Hippocampal formation (tissue), 2 donors: ENCODE measurements around the gene ACTR1A.

Source experiments
- DNase-seq, 2 donors: peaks; one replicate each; lab custom pipeline; 2025; lab: John Stamatoyannopoulos, UW

ACTR1A gene

DNA sequence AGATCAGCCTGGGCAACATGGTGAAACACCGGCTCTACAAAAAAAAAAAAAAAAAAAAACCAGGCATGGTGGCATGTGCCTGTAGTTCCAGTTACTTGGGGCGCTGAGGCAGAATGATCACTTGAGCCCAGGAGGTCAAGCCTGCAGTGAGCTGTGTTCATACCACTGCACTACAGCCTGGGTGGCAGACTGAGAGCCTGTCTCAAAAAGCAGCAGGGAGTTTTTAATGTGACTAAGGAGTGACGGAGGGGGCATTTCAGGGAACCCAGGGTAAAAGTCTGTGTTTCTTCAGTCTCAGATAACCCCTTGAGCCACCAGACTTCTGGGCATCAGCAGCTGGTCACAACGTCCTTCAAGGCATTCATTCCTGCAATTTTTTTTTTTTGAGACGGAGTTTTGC, 49.0 kb downstream of the ACTR1A start:
- no peak for DNase-seq

DNA sequence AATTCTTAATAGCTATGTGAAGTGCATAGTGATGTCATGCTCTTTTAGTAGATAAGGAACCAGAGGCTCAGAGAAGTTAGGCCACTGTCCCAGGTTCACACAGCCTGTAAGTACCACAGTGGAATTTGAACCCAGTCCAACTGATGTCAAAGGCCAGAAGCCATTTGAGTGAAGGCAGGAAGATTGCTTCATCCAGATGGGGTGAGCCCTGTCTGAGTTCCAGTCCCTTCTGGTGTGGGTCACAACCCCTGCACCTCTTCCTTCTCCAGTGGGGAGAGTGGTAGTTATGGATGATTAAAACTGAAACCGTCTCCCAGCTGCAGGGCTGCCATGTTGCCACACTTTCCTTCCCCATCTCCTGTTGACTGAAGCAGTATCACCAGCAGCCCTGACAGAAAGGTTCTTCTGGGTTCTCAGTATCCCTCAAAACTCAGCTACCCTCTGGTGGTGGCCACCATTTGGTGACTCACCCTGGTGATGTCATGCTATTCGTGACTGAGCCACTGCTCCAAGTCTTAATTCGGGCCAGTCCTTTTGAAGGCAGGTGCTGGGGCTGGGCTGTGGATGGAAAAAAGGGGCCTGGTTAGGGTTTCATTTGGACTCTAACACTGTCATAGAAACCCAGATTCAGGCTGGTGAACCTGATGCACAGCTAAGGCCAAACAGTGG, 49.7 kb downstream of the ACTR1A start:
- peak in 1 of 2 donors; percentile 33 for DNase-seq

DNA sequence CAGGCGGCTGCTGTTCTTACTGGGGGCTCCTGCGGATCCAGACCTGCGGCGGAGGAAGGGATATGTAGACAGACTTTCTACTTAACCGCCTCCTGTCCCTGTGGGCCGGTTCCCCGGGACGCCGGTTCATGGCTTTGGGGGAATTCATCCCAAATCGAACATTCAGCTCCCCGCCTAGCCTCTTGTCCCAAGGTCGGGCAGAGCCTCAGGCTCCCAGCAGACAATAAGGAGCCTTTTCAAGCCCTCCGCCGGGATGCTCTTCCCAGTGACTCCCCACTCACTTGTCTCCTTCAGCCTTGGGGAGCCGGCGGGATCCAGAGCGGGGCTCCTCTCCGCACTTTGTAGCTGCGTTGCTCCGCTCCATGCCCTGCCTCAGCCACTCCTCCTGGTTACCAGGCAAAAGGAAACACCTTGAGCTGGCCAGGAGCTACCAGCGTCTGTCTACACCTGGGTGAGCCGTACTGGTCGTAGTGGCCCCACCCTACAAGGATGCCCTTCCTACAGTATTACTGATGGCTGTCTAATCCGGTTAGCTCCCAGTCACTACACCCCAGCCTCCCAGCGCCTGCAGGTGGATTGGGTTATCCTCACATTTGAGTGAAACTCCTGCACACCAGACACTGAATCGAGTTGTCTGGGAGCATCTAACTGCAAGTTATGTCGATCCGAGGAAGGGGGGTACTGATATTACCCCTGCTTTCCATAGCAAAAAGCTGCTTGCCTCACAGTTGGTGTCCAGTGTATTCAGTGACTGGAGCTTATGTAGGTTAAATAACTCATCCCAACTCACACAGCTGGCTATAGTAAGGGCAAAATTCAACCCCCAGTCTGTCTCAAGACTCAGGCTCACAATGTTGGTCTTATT, 51.2 kb downstream of the ACTR1A start, which contains the start of gene C10orf95:
Gene C10orf95, minus strand, starts transcription at position 439 of the 865 bp plus-strand sequence. CDS start 450 bp downstream, outside the sequence.
- DNase-seq: no peak

DNA sequence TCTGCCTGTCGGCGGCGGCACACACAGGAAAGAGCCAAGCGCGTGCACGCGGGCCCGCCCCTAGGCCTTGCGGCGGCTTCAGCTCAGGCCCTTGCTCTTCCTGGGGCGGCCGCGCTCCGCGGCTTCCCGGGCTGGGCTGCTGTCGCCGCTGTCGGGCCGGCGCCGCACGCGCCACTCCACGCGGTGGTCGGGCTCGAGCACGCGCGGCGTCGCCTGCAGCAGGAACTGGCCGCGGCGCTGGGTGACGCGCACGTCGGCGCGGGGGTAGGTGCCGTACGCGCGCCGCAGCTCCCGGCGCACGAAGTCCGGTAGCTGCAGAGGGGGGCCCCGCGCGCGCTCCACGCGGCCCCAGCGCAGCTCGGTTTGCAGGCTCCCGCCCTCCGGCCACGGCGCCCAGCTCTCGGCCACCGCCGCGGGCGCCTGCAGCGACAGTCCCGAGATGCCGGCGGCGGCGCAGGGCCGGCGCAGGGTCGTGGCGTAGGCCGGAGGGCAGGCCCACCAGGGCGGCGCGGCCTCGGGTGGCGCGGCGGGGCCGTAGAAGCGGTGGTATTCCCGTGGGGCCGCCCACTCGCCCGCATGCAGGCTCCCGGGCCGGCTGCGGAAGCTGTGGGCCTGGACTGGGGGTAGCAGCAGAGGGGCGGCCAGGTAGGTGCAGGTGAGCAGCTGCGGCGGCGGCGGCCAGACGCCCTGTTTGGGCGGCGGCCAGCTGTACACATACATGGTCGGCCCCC, 52.0 kb downstream of the ACTR1A start:
- DNase-seq: peak; percentile 57 to 73

DNA sequence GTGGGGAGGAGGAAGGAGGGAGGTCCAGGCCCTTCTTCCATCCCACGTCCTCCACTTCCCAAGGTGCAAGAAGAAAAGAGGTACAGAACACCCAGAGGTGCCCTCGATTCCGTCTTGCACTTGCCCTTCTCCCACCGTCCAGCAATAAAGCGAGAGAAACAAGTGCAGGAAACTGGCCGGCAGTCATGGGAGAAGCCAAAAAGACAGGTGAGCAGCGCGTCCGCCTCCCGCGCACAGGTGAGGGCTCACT, 52.5 kb downstream of the ACTR1A start:
- no peak for DNase-seq

DNA sequence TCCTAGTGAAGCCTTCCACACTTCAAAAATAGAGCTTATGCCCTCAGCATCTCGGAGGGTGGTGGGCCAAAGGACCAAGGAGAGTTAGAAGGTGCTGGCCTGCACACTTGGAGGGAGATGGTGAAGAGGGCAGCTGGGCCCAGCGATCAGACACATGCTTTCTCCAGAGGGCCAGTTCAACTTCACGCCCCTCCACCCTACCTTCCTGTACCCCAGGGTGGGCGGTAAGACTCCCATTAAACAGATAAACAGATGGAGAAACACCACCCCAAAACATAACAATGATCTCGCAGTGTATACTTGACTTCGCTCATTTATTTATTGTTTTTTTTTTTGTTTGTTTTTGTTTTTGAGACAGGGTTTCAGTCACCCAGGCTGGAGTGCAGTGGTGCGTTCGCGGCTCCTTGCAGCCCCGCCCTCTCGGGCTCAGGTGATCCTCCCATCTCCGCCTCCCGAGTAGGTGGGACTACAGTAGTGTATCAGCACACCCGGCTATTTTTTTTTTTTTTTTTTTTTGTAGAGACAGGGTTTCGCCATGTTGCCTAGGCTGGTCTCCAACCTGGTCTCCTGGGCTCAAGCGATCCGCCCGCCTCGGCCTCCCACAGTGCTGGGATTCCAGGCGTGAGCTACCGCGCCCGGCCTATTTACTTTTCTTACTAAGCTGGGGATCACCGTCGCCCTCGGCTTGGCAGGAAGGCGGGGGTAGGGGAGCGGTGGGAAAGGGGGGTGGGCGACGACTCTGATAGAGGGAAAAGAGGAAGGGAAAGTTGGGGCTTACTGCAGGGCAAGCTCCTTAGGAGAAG, 53.0 kb downstream of the ACTR1A start:
- DNase-seq: peak in 1 of 2 donors; percentile 42

DNA sequence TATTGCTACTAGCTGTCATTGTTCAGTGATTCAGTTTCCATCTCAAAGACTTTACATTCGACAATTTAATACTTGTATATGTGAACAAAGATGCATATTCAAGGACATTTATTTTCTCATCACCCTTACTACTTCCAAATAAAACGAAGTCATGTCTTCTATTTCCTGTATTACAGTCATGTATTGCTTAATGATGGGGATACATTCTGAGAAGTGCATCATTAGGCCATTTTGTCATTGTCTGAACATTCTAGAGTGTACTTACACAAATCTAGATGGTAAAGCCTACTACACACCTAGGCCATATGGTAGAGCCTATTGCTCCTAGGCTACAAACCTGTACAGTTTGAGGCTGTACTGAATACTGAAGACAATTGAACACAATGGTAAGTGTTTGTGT, 57.7 kb downstream of the ACTR1A start:
- DNase-seq: no peak

DNA sequence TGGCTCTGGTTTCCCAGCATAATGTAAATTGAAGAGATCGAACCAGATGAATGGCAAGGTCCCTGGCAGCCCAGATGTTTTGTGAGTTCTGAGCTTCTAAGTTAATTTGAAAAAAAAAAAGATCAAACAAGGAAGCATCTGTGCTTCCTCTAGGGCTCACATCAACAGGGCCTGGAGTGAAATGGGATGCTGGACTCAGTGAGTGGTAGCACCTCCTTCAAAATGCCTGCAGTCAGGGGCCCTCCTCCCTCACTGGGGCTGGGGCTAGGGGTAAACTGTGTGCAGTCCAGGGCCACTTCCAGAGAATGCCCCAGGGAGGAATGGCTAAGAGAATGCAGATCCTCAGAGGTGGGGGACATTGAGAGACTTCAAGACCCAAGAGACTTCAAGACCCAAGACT, 64.1 kb downstream of the ACTR1A start:
- no peak for DNase-seq

DNA sequence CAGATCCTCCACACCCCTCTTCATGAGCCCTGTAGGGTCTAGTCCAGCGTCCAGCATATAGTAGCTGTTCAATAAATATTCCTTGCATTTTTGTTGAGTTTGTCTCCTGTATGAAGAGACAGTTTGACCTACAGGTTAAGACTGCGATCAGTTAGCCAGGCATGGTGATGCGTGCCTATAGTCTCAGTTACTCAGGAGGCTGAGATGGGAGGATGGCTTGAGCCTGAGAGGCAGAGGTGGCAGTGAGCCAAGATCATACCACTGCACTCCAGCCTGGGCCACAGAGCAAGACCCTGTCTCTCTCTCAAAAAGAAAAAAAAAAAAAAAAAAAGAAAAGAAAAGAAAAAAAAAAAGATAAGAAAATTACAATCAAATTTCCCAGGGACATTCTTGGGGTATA, 65.0 kb downstream of the ACTR1A start:
- no peak for DNase-seq

DNA sequence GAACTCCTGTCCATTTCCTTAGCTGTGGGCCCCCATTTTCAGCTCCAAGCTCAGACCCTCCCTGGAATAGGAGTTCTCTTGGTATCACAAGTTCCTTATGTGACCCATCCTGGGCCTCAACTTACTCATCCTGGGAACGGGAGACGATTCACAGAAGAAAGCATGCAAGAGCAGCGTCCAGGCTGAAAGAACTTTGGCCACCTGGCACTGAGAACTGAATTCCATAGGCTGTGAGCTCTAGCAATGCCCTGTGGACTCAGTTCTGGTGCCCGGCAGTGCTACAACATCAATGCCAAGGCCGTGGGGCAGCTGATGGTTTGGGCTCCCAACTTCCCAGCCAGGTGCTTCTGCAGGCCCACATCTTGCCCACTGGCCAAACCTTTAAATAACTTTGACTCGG, 66.2 kb downstream of the ACTR1A start:
- DNase-seq: no peak

DNA sequence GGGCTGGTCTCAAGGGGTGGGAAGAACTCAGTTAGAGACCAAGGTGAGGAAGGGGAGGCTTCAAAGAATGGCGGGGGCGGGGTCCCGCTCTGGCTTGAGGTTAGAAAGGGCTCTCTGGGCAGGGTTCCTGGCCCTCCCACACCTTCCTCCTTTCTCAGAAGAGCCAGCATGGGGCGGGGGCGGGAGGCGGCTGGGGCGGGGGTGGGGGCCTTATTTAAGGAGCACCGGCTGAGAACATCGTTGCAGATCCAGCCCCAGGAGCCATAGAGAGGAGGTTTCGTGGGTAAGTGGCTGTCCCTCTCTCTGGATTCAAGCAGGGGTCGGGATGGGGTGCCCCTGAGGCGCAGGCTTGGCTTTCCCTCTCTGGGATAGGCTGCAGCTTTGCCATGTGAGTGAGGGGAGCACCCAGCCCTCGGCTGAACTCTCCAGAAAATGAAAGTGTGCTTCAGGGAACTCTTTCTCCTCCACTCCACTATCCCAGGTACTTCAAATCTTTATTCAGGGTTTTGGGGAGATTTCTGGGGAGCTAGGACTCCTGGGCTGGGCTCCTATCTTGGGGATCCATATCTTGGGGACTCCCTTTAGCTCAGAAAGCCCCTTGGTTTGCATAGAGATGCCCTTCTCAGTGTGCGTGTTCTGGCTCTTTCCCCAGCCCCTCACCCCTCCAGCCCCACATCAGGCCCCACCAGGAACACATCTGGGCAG, 66.8 kb downstream of the ACTR1A start:
- no peak for DNase-seq

DNA sequence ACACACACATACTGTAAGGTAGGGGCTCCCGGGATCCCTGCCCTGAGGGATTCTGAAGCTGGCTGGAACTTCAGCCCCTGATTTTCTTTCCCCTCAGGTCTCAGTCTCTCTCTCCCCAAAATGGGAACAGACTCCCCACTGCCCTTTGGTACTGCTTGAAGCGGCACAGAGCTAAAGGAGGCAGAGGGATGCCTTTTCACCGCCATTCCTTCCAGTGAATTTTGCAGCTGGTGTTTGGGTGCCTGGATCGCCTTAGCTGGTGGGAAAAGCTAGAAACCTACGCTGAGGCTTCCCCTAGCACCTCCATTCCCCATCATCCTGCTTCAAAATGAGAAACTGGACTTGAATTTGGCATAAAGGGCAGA, 67.4 kb downstream of the ACTR1A start:
- DNase-seq: no peak

DNA sequence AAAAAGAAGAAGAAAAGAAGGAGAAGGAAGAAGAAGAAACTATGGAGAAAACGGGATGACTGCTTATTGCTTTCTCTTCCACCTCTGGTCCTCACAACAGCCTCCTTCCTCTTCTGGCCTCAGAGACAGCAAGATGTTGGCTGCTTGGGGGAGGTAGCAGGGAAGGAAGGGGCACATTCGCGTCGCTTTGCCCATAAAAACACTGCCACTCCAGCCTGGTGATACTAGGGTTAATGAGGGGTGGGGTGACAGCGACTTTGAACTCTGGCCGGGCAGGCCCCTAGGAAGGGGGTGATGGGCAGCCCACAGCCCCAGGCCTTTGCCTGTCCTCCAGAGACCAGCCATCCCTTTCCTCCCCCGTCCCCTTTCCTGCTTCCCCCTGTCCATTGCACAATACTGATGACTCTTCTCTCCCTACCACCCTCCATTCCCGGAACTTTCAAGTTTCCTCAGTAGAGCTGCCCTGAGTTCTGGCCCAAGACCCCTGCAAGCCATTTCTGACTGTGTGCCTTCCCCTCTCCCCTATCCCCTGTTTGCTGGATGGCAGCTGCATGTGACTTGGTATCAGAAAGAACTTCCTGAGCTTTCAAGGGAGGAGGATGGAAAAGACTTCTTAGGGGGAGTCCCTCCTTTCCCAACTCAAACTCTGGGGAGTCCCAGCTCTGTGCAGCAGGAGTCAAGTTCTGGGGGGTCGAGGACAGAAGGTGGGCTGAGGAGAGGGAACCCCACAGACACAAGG, 67.9 kb downstream of the ACTR1A start:
- no peak for DNase-seq

DNA sequence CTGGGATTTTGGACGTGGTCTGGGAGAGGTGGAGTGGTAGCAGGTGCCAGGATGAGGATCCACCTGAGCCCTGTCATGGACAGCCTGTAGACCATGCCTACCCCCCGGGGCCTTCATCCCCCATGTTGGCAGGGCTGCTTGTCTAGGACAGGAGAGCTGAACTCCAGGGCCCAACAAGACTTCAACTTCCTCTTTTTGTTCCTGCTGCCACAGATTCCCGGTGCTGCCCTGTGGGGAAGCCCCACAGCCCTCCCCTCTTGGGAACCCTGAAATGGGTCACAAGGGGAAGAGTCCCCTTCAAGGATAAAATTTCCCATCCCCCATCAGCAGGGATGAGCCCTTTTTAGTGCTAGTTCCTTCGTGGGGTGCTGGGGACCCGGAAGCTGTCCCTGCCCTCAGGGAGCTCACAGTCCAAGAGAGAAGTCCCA, 68.9 kb downstream of the ACTR1A start:
- DNase-seq: no peak

DNA sequence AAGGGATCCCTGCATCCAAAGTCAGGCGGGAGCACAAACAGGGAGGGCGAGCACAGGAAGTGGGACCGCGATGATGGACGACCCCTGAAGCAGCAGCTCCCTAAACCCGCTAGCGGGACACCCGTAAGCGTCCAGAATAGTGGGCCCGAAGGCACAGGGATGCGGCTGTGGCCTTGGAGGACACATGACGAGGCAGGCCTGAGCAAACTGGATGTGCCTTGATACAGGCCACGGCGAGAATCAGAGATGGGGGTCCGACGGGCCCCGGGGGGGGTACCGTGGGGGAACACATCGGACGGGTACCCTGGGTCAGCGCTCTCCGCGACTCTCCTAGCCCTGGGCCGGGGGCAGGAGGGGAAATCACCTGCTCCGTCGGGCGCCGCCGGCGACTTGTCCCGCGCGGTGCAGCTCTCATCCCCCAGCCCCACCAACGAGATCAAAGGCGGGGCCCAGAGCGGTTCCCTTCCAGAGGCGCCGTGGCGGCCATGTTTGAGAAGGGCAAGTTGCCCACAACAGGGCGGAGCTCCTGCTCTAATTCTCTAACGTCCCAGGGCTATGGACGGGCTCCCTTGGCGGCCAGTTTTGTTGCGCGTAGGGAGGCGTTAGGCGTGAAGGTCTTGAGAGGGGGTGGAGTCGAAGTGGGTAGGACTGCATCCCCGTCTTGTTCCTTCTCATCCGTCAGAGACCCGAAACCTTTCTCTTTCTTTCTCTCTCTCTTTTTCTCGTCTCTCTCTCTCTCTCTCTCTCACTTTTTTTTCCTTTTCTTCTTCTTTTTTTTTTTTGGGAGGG, 70.2 kb downstream of the ACTR1A start, which contains the start of gene CUEDC2:
Gene CUEDC2, minus strand, starts transcription at position 413 of the 789 bp plus-strand sequence. CDS start 7,386 bp downstream, outside the sequence.
- peak; percentile 94 for DNase-seq

DNA sequence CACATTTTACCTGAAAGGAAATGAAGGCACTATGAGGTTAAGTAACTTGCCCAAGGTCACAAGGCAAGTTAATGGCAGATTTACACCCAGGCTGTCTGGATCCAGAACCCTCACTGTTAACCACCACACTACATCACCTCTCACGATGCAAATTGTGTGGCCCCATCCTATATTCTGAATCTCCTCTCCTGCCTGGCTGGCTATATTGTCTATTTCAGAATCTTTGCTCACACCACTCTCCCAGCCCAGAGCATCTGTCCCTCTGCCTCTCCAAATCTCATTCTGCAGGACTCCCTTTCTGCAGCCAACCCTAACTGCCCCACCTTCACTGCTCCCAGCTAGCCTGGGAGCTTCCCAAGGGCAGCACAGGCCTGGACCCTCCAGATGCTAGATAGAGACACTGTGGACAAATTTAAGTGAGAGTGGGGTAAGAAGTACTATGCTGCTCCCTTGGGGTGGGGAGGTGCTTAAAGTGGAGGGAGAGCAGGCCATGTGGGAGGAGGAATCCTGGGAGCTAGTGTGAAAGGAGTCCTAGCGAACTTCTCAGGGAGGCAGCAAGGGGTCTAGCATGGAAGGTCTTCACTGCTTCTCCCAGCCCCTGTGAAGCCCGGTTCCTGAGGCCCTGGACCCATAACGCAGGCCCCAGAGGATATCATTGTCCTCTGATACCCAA, 70.9 kb downstream of the ACTR1A start:
- DNase-seq: no peak

DNA sequence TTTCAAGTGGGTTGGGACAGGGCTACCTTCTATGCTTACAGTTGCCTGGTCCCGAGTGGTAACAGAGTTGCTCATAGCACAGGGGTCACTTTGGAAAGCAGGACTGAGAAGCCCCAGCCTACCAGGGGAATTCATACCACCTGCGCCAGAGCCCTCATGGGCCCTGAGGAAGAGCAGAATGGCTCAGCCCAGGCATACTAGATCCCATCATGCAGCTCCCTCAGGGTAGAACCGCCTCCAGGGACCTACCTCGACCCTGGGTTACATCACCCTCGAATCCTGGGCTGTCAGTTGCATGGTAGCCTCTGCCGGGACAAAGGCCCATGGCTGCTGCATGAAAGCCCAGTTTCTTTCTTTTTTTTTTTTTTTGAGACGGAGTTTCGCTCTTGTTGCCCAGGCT, 73.0 kb downstream of the ACTR1A start:
- DNase-seq: no peak
